B cell (primary cell): ENCODE measurements around the gene TUT7.

Experiments
- EZH2 ChIP-seq: IDR thresholded peaks from 2 replicates; pipeline ENCODE4 v1.6.1; 2012; ENCODE audit warnings: borderline replicate concordance, low read depth, mild to moderate bottlenecking, moderate library complexity, low read length; ENCODE audit not compliant: insufficient read depth, poor library complexity, severe bottlenecking
- TF ChIP-seq, protein P1 (sequence below): fragments of 200-600 bp; IDR thresholded peaks from one replicate; pipeline ENCODE4 v1.8.0; 2022; ENCODE audit warnings: antibody characterized with exemption, mild to moderate bottlenecking

DNA sequence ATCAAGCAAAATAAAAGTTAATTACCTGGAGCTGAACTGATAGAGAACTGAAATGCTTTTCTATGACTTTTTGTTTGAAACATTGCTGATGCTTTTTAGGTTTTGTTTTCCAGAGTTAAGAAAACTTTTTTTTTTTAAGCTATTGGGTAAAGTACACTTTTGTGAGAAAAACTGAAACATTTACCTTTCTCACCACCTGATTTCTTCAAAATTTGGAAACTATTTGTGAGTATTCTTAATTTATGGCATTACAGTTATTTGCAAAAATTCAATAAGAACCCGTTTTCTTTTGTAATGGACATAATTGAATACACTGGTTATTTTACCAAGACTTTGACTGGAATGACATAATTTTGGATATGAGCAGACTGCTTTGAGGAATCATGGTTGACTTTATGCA is 101.3 kb downstream of the TUT7 start:
- TF ChIP-seq, protein P1, sequence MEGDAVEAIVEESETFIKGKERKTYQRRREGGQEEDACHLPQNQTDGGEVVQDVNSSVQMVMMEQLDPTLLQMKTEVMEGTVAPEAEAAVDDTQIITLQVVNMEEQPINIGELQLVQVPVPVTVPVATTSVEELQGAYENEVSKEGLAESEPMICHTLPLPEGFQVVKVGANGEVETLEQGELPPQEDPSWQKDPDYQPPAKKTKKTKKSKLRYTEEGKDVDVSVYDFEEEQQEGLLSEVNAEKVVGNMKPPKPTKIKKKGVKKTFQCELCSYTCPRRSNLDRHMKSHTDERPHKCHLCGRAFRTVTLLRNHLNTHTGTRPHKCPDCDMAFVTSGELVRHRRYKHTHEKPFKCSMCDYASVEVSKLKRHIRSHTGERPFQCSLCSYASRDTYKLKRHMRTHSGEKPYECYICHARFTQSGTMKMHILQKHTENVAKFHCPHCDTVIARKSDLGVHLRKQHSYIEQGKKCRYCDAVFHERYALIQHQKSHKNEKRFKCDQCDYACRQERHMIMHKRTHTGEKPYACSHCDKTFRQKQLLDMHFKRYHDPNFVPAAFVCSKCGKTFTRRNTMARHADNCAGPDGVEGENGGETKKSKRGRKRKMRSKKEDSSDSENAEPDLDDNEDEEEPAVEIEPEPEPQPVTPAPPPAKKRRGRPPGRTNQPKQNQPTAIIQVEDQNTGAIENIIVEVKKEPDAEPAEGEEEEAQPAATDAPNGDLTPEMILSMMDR = no peak
- no peak for TF ChIP-seq EZH2
